Keratinocyte (primary cell): ENCODE results near the gene SF3A2. TPM values are rescaled to one million over a fixed set of nuclear protein-coding genes. Genes with fewer than 3 reads are reported as not detected.

ENCODE experiments used
- DNase-seq: peaks from one replicate; pipeline ENCODE4 v3.0.0-alpha.2; 2011; ENCODE audit warnings: low read depth, missing footprints, low spot score
- FAIRE-seq: peaks from 2 replicates; lab custom pipeline; 2011; peaks lifted over from hg19 to GRCh38; lab: Jason Lieb, UNC
- H2AFZ ChIP-seq: 2 replicates; pipeline ENCODE4 v1.6.0; 2012; ENCODE audit warnings: low read length, control low read depth, inconsistent platforms; ENCODE audit not compliant: control insufficient read depth
- H3K27ac ChIP-seq: 2 replicates; pipeline ENCODE4 v1.5.1; 2011; ENCODE audit warnings: low read length; ENCODE audit not compliant: control insufficient read depth, insufficient read depth
- H3K27me3 ChIP-seq: 3 replicates; pipeline ENCODE4 v1.6.0; 2011; ENCODE audit warnings: low read length; ENCODE audit not compliant: control insufficient read depth, insufficient read depth; ENCODE audit errors: extremely low read depth
- H3K36me3 ChIP-seq, 2 experiments: 2 replicates in 1 of 2; 3 replicates in 1 of 2; pipeline ENCODE4 v1.5.1; 2011; ENCODE audit warnings: low read length in 2 of 2, mild to moderate bottlenecking in 1 of 2; ENCODE audit not compliant: control insufficient read depth in 2 of 2, insufficient read depth in 2 of 2; ENCODE audit errors: extremely low read depth in 1 of 2
- H3K4me1 ChIP-seq: 3 replicates; pipeline ENCODE4 v1.5.1; 2011; ENCODE audit warnings: low read length; ENCODE audit not compliant: control insufficient read depth, insufficient read depth; ENCODE audit errors: extremely low read depth
- H3K4me2 ChIP-seq: 3 replicates; pipeline ENCODE4 v1.6.0; 2011; ENCODE audit warnings: low read depth, low read length; ENCODE audit not compliant: control insufficient read depth, insufficient read depth; ENCODE audit errors: extremely low read depth
- H3K4me3 ChIP-seq, 3 experiments: fragments of 200-600 bp in 1 of 3; sonication (generic) in 1 of 3; 2 replicates in 2 of 3; 3 replicates in 1 of 3; pipeline ENCODE4 v1.5.1; 2011 to 2016; ENCODE audit warnings: low read length in 3 of 3, mild to moderate bottlenecking in 3 of 3, control low read depth in 2 of 3, inconsistent platforms in 1 of 3, low read depth in 1 of 3, mixed read lengths in 1 of 3, mixed run types in 1 of 3, moderate library complexity in 1 of 3; ENCODE audit not compliant: control insufficient read depth in 2 of 3, insufficient read depth in 2 of 3; ENCODE audit errors: extremely low read depth in 1 of 3
- H3K79me2 ChIP-seq: 2 replicates; pipeline ENCODE4 v1.6.0; 2012; ENCODE audit warnings: low read length; ENCODE audit not compliant: control insufficient read depth, insufficient read depth
- H3K9ac ChIP-seq: 3 replicates; pipeline ENCODE4 v1.6.0; 2011; ENCODE audit warnings: low read length; ENCODE audit not compliant: control insufficient read depth, insufficient read depth; ENCODE audit errors: extremely low read depth
- H3K9me1 ChIP-seq: 3 replicates; pipeline ENCODE4 v1.6.0; 2011; ENCODE audit warnings: low read length; ENCODE audit not compliant: control insufficient read depth, insufficient read depth; ENCODE audit errors: extremely low read depth
- H3K9me3 ChIP-seq: 2 replicates; pipeline ENCODE4 v1.5.1; 2012; ENCODE audit warnings: low read depth, low read length; ENCODE audit not compliant: control insufficient read depth
- H4K20me1 ChIP-seq: 3 replicates; pipeline ENCODE4 v1.6.0; 2011; ENCODE audit warnings: low read length; ENCODE audit not compliant: control insufficient read depth, insufficient read depth; ENCODE audit errors: extremely low read depth
- CTCF ChIP-seq, 3 experiments: IDR thresholded peaks in 1 of 3; conservative IDR thresholded peaks in 1 of 3; optimal IDR thresholded peaks in 1 of 3; 2 replicates in 2 of 3; 3 replicates in 1 of 3; pipeline versions ENCODE3 to v1.5.1; 2011; ENCODE audit warnings: low read length in 3 of 3, mild to moderate bottlenecking in 3 of 3, moderate library complexity in 2 of 3, control low read depth in 1 of 3, inconsistent platforms in 1 of 3; ENCODE audit not compliant: insufficient read depth in 2 of 3; ENCODE audit errors: extremely low read depth in 1 of 3
- EZH2 ChIP-seq: IDR thresholded peaks from one replicate; pipeline ENCODE4 v1.6.1; 2012; ENCODE audit warnings: inconsistent platforms, mild to moderate bottlenecking, low read length, moderate library complexity
- dilution Hi-C: fragments of 300-500 bp; cut with MboI; formaldehyde crosslinking; loops from one replicate; pipeline ENCODE4 v1.7.0; 2020; ENCODE audit warnings: low sequenced_read_pairs; ENCODE audit not compliant: extremely low pct_ligation_motif_present
- polyA plus RNA-seq, 5 experiments: library from polyadenylated mRNA; depleted of rRNA in 3 of 5; stranded (reverse) in 3 of 5; stranded (forward) in 1 of 5; unstranded in 1 of 5; fragments of >200 nt; gene quantifications; 1 replicate in 1 of 5; 2 replicates in 3 of 5; 3 replicates in 1 of 5; pipeline versions ENCODE4 v1.2.1 to v1.2.3, GENCODE V29; 2011 to 2012; ENCODE audit warnings: missing spikeins in 2 of 5, low read depth in 1 of 5, low replicate concordance in 1 of 5

Gene SF3A2
- polyA plus RNA-seq, 1 donor (not counting 4 experiments of a cell fraction or from before 2014, with no cell fraction given), result 4.7 TPM

- Histone ChIP-seq H3K9ac (no peak overlapping the region), H3K27ac (no peak overlapping the region), H3K36me3 (peaks cover 24 to 30% of the 10 kb centered on the region in 2 experiments), H3K9me1 (no peaks in the 10 kb centered on the region), H3K4me2 (no peak overlapping the region), H3K79me2 (peaks cover 34% of the 10 kb centered on the region), H2AFZ (no peak overlapping the region), H4K20me1 (peaks cover 4% of the 10 kb centered on the region), H3K27me3 (no peaks in the 10 kb centered on the region), H3K9me3 (no peaks in the 10 kb centered on the region), H3K4me1 (no peaks in the 10 kb centered on the region), H3K4me3 (no peak overlapping the region)
- dilution Hi-C loops, result no loop called here
- FAIRE-seq, result no peak
- TF ChIP-seq EZH2 (no peak), CTCF (optimal IDR thresholded peaks at IDR 0.05 in 1 of 3, IDR thresholded peaks at IDR 0.05 in 1 of 3, conservative IDR thresholded peaks at IDR 0.05 in 1 of 3; ENCODE audit: extremely low read depth in 1 of 3, insufficient read depth in 2 of 3, low read length in 3 of 3) (no peak)
- no peak for DNase-seq
These were observed 47.8 kb upstream of the SF3A2 start for GRCh38 chr19:2188708-2189385.

DNA sequence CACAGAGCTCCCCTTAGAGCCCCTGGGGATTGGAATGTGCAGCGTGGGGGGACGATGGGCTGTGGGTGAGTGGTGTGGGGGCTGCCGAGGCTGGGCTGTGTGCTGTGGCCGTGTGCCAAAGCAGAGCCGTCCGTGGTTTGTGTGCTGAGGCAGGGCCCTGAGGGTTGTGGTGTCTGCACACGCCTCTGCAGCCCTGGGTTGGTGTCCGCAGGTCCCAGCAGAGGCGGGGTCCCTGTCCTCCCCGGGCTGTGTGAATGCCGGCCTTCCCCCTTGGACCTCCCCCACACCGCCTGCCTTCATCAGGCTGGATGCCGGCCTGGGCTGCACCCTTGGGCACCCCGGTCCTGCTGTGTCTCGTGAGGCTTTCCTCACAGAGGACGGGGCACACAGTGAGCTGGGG lies 46.7 kb upstream of the SF3A2 start:
- Histone ChIP-seq H3K27ac (no peak overlapping the region), H4K20me1 (peaks cover 4% of the 10 kb centered on the region), H3K4me1 (no peaks in the 10 kb centered on the region), H3K79me2 (peaks cover 26% of the 10 kb centered on the region), H3K27me3 (no peaks in the 10 kb centered on the region), H3K36me3 (peaks cover 27 to 31% of the 10 kb centered on the region in 2 experiments), H3K9me3 (no peaks in the 10 kb centered on the region), H3K4me2 (no peak overlapping the region), H3K9ac (no peak overlapping the region), H3K4me3 (no peak overlapping the region), H3K9me1 (no peaks in the 10 kb centered on the region), H2AFZ (no peak overlapping the region)
- TF ChIP-seq CTCF (optimal IDR thresholded peaks at IDR 0.05 in 1 of 3, IDR thresholded peaks at IDR 0.05 in 1 of 3, conservative IDR thresholded peaks at IDR 0.05 in 1 of 3; ENCODE audit: extremely low read depth in 1 of 3, insufficient read depth in 2 of 3, low read length in 3 of 3) (no peak), EZH2 (no peak)
- dilution Hi-C loops, result no loop called here
- FAIRE-seq (no peak), DNase-seq (no peak)
